DND-41 (cell line): Measurements from ENCODE around the gene PSTPIP1.

Experiments
- ATAC-seq: fragments of 200-7000 bp; cut with Tn5 transposase; 3 replicates; pipeline ENCODE4 v1.9.1; 2021; ENCODE audit warnings: low read depth; ENCODE audit not compliant: insufficient read depth
- DNase-seq: peaks from one replicate; pipeline ENCODE4 v3.0.0-alpha.2; 2020
- H2AFZ ChIP-seq: 2 replicates; pipeline ENCODE4 v1.6.0; 2012; ENCODE audit warnings: low read depth, low read length
- H3K27ac ChIP-seq: 2 replicates; pipeline ENCODE4 v1.5.1; 2012; ENCODE audit warnings: low read length, inconsistent platforms
- H3K27me3 ChIP-seq: fragments of 200-600 bp; sonication (generic); 2 replicates; pipeline ENCODE4 v1.6.0; 2012; ENCODE audit warnings: low read length, mild to moderate bottlenecking, inconsistent platforms; ENCODE audit not compliant: insufficient read depth, poor library complexity
- H3K36me3 ChIP-seq: 2 replicates; pipeline ENCODE4 v1.5.1; 2012; ENCODE audit warnings: low read length, inconsistent platforms; ENCODE audit not compliant: insufficient read depth
- H3K4me1 ChIP-seq: 2 replicates; pipeline ENCODE4 v1.5.1; 2012; ENCODE audit warnings: mild to moderate bottlenecking, low read length; ENCODE audit not compliant: insufficient read depth
- H3K4me2 ChIP-seq: 2 replicates; pipeline ENCODE4 v1.6.0; 2012; ENCODE audit warnings: mild to moderate bottlenecking, moderate library complexity, low read length, inconsistent platforms; ENCODE audit not compliant: insufficient read depth
- H3K4me3 ChIP-seq, 2 experiments: fragments of 200-600 bp in 1 of 2; shearing (Covaris generic) in 1 of 2; 2 replicates each; pipeline ENCODE4 v1.5.1; 2012 to 2016; ENCODE audit warnings: inconsistent platforms in 2 of 2, low read length in 2 of 2, mild to moderate bottlenecking in 2 of 2, low read depth in 1 of 2, moderate library complexity in 1 of 2
- H3K79me2 ChIP-seq: 2 replicates; pipeline ENCODE4 v1.6.0; 2012; ENCODE audit warnings: low read length, inconsistent platforms; ENCODE audit not compliant: insufficient read depth
- H3K9ac ChIP-seq: 2 replicates; pipeline ENCODE4 v1.6.0; 2012; ENCODE audit warnings: low read depth, mild to moderate bottlenecking, inconsistent platforms, low read length, moderate library complexity
- H3K9me3 ChIP-seq: 2 replicates; pipeline ENCODE4 v1.5.1; 2012; ENCODE audit warnings: low read length, moderate library complexity, mild to moderate bottlenecking, inconsistent platforms; ENCODE audit not compliant: insufficient read depth, severe bottlenecking
- H4K20me1 ChIP-seq: 2 replicates; pipeline ENCODE4 v1.6.0; 2012; ENCODE audit warnings: low read length; ENCODE audit not compliant: insufficient read depth
- CTCF ChIP-seq: IDR thresholded peaks from 2 replicates; pipeline ENCODE4 v1.5.1; 2012; ENCODE audit warnings: borderline replicate concordance, low read length, moderate library complexity, mild to moderate bottlenecking; ENCODE audit not compliant: poor library complexity, severe bottlenecking; ENCODE audit errors: extremely low read depth
- EZH2 ChIP-seq: IDR thresholded peaks from 3 replicates; pipeline ENCODE4 v1.6.1; 2012; ENCODE audit warnings: borderline replicate concordance, low read depth, mild to moderate bottlenecking, moderate library complexity, low read length, inconsistent platforms; ENCODE audit not compliant: severe bottlenecking

The PSTPIP1 gene

GRCh38 chr15:77027111-77027696 is 32.3 kb downstream of the PSTPIP1 start:
- no peaks in the 10 kb centered on the region for H3K79me2 ChIP-seq
- H3K9ac ChIP-seq, result no peak overlapping the region
- H3K27ac ChIP-seq, result no peak overlapping the region
- no peaks in the 10 kb centered on the region for H3K27me3 ChIP-seq
- no peak overlapping the region for H3K4me3 ChIP-seq
- H3K4me1 ChIP-seq, result peaks cover 22% of the 10 kb centered on the region
- no peak overlapping the region for H3K4me2 ChIP-seq
- DNase-seq (no peak), ATAC-seq (no peak)
- TF ChIP-seq CTCF, result no peak
- H3K9me3 ChIP-seq, result no peaks in the 10 kb centered on the region
- H3K36me3 ChIP-seq, result no peaks in the 10 kb centered on the region
- H4K20me1 ChIP-seq, result no peaks in the 10 kb centered on the region
- H2AFZ ChIP-seq, result no peak overlapping the region

- no peak for ATAC-seq
- peaks cover 16% of the 10 kb centered on the region for H3K4me1 ChIP-seq
- no peak overlapping the region for H3K4me2 ChIP-seq
- DNase-seq, result no peak
- H3K9ac ChIP-seq, result no peak overlapping the region
- TF ChIP-seq EZH2 (no peak), CTCF (no peak)
- no peaks in the 10 kb centered on the region for H3K36me3 ChIP-seq
- no peak overlapping the region for H2AFZ ChIP-seq
- H3K79me2 ChIP-seq, result no peaks in the 10 kb centered on the region
- no peaks in the 10 kb centered on the region for H3K27me3 ChIP-seq
- no peak overlapping the region for H3K27ac ChIP-seq
- H3K4me3 ChIP-seq, result no peak overlapping the region
- no peaks in the 10 kb centered on the region for H4K20me1 ChIP-seq
- no peaks in the 10 kb centered on the region for H3K9me3 ChIP-seq
These were observed 32.9 kb downstream of the PSTPIP1 start for GRCh38 chr15:77027697-77028450.

- H3K36me3 ChIP-seq, result no peaks in the 10 kb centered on the region
- H3K4me3 ChIP-seq, result no peak overlapping the region
- DNase-seq (no peak), ATAC-seq (no peak)
- no peak overlapping the region for H3K9ac ChIP-seq
- no peaks in the 10 kb centered on the region for H3K9me3 ChIP-seq
- H3K27ac ChIP-seq, result no peak overlapping the region
- TF ChIP-seq CTCF (no peak), EZH2 (no peak)
- H3K27me3 ChIP-seq, result no peaks in the 10 kb centered on the region
- H3K79me2 ChIP-seq, result no peaks in the 10 kb centered on the region
- peaks cover 15% of the 10 kb centered on the region for H3K4me1 ChIP-seq
- H4K20me1 ChIP-seq, result no peaks in the 10 kb centered on the region
- no peak overlapping the region for H2AFZ ChIP-seq
- no peak overlapping the region for H3K4me2 ChIP-seq
These were observed 33.7 kb downstream of the PSTPIP1 start for GRCh38 chr15:77028451-77029165.
